GM18498 (cell line): Measurements from ENCODE around the gene CDYL2.

Source experiments
- ATAC-seq: cut with Tn5 transposase; IDR thresholded peaks from one replicate; pipeline ENCODE4 v1.9.1; 2021; ENCODE audit warnings: mild to moderate bottlenecking, moderate library complexity; ENCODE audit not compliant: unreplicated experiment

The CDYL2 gene

DNA sequence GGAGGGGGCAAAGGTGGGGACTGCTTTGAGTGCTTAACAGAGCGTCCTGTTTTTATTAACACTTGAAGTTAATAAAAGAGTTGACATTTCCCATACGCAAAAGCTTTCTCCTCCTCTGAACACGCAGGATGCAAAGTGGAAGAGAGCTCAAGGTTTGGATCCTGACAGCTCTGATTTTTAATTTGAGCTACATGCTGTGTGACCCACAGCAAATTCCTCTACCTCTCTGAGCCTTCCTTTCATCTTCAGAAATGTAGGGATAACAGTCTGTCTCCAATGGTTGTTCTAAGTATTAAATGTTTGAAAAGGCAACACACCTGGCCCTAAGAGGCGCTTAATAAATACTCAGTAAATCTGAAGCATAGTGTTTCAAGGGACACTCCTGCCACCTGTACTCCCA, 93.0 kb downstream of the CDYL2 start:
- no peak for ATAC-seq

DNA sequence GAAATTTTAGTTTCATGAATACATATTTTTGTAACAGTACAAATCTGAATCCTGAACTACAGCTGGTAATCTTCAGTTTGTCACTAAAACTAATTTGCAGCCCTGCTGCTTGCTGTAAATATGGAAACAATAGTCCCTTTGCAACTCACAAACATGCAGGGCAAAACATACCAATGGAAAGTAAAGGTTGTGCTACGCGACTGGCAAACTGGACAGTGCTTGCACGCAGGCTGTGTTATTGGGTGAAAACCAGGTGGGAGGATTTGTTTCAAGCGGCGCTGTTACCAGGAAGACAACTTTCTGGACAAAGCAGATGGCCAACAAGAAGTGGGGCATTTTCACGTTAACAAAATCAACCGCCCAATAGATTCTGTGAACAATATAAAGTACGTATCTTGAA, 93.5 kb downstream of the CDYL2 start:
- ATAC-seq: no peak

DNA sequence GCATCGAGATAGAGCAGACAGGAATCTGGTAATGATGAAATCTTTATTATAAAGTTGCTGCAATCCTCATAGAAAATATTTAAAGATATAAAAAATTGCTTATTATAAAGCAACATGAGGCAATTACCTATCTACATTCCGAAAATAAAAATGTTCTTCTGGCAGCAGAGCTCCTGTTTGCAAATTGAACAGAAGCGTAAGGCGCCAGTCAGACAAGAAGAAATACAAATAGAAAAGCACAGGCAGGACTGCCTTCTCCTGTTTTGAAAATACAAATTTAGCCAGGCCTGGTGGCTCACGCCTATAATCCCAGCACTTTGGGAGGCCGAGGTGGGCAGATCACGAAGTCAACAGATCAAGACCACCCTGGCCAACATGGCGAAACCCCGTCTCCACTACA, 95.6 kb downstream of the CDYL2 start:
- no peak for ATAC-seq

DNA sequence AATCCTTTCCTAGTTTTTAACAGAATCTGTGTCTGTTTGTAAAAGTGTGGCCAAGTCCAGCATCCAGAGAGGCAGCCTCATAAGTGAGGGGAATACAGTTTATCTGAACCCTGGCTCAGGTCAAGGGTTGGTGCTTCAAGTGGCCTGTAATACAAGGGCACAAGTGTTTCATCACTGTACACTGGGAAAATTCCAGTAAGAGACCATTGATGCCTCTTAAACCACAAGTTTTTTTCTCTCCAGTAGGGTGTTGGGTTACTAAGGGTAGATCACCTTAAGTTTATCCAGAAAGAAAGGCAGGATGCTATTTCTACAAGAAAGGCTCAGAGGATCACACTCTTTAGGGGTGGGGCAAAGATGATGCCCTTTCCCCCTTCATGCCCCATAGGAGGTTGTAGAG, 96.7 kb downstream of the CDYL2 start:
- no peak for ATAC-seq

DNA sequence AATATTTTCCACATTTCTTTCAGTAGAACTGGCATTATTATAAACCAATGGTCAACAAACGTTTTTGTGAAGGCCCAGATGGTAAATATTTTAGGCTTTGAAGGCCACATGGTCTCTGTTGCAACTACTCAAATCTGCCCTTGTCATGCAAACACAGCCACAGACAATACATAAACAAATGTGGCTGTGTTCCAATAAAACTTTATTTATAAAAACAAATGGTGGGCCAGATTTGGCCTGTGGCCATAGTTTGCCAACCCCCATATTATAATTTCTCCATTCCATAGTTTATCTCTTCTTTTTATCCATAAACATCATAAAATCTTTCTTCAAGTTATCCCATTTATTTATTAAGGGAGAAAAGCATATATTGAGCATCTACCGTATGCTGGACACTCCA, 98.8 kb downstream of the CDYL2 start:
- ATAC-seq: no peak

DNA sequence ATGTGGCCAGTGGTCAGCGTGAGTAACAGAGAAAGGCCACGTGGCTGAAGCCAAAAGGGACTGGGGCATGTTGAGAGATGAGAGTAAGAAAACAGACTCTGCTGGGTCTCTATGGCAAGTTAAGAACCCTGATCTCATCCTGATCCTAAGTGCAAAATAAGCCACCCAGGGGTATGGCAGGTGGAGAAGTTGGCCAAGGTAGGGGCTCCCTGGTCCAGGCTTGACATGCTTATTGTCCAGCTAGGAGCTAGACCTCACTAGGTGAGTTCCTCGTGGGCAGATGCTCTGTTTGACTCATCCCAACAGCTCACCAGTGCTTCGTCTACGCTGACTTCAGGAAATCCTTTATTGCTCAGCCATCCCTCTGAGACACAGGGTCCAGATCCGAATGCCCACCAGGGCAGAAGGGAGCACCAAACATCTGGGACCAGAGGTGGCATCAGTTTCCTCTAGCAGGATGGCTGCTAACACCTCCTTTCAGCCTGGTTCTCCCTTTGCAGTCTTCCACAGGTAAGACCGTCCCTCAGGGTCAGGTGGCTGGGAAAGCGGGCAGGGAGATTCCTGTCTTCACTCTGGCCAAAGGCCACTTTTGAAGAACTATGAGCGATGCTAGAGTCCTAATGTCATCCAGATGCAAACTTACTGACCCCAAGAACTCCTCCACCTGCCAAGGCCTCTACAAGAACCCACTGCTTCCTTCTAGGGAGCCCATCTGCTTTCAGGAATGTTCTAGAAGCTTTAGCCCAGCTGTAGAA, 99.5 kb downstream of the CDYL2 start:
- no peak for ATAC-seq

DNA sequence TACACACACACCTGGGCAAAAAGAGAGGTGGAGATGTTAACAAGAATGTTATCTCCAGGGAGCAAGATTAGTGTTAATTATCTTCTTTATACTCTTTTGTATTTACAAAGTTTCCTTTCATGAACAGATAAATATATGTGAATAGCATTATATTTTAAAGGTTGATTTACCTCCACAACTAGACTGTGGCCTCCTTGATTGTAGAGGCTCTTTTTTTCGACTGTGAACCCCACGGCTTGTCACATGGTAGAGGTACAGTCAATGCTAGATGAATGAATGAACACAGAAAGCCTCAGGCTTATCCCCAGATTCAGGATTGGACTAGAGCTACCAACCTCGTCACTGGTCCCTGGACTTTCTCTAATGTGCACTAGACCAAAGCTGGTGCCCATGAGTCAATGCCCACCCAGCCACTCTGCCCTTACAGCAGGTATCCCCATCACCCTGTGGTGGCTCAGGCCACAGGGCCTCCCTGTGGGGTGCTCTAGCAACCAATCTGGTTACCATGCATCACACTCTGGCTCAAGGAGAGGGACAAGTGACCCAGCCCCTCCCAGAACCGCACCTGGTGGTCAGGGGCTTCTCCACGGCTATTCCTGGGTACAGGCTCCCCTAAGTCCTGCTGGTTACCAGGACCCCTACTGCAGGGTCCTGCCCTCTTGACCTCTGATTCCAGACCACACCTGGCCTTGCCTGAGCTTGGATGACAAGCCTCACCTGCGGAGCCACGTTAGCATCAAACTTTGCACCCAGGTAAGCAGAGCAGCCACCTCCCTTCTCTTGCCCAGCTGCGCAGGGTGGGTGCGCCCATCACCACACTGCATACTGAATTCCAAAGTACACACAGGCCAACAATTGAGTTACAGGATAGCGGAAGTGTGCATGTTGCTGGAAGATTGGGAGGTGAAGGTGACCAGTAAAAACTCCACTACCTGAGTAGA, 101.0 kb downstream of the CDYL2 start:
- ATAC-seq: no peak

DNA sequence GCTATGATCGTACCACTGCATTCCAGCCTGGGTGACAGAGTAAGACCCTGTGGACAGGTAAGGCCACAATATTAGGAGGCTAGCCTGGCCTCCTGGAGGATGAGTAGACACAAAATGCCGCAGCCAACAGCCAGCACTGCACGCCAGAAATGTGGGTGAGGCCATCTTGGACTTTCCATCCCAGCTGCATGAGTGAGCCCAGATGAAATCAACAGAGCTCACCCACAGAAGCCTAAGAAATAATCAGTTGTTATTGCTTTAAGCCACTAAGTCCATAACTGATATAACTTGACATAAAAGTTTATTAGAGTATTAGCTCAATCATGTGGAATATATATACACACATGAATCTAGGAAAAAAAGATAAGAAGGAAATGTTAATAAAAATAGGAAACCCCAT, 101.7 kb downstream of the CDYL2 start:
- no peak for ATAC-seq

DNA sequence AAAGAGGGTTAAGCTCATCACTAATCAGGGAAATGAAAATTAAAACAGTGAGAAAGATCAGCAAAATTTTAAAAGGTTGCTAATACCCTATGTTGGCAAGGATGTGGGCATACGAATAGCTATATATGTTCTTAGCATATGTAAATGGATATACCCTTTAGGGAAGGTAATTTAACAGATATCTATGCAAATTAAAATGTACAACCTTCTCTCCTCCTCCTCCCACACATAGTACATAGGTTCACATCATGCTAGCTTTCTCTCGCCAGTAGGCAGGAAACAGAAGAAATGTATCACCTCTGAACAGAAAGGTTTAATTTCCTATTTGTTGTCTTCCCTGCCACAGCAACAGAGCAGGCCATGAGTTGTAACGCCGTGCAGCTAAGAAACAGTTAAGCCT, 103.8 kb downstream of the CDYL2 start:
- no peak for ATAC-seq

DNA sequence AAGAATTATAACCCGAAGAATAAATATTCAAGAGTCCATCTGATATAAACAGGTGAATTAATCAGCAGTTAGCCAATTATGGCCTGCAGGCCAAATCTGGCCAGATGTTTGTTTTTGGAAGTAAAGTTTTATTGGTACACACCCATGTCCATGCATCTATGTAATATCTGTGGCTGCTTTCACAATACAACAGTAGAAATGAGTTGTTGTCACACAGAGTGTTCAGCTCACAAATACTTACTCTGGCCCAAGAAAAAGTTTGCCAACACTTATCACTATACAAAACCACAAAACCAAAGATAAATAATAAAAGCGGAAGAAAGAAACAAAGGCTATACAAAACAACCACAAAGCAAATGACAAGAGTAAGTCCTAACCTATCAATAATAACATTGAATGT, 109.4 kb downstream of the CDYL2 start:
- ATAC-seq: no peak

DNA sequence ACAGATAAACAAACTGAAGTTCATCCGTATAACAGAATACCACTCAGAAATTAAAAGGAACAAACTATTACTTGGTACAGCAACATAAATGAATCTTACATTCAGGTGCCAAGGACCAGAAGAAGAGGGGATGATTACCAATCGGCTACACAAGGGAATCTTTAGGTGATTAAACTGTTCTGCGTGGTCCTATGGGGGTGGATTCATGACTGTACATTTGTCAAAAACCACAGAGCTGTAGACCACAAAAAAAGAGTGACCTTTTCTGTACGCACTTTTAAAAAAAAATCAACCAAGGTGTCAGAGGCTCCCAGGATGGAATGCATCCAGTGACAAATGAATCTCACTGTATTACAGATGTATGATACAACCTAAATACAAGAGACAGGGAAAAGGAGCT, 110.8 kb downstream of the CDYL2 start:
- no peak for ATAC-seq

DNA sequence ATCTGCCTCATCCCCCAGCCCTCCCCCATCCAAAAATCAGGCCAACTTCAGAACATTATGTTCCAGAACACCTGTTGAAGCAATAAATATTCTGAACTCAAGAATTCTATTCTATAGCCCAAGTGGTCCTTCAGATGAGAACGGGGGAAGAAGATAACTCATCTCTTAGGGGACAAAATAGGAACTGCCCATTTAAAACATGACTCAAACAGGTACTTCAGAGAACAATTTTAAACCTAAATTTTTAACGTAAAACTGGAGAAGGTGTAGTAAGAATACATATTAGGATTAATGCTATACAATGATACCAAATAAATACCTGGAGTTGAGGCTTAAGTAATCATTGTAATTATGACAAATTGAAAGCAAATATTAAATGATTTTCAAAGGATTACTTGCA, 112.1 kb downstream of the CDYL2 start:
- no peak for ATAC-seq

DNA sequence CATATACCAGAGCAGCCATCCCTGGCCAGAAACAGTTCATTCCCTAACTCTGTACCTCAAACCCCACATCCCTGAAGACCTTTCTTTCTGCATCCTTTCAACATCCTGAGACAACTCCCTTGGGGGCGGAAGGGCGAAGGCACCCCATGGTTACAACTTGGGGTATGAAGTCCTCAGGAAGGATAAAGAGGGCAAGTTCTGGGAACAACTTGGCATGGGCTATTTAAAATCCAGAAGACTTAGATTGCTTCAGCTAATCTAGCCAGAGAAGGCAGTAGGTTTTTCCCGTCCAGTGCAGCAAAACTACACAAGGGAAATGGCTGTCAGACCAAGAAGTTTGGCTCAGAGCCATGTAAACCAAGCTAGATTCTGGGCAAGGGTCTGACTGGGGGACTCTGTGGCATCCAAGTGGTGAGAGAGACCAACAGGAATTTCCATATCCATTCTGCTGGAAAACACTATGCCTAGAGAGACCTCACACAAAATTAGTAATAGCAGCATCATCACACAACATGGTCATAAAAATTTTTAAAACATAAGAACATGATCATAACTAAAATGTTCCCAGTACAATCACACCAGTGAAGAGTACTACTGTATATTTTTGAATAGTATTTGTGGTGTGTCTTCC, 113.2 kb downstream of the CDYL2 start:
- no peak for ATAC-seq

DNA sequence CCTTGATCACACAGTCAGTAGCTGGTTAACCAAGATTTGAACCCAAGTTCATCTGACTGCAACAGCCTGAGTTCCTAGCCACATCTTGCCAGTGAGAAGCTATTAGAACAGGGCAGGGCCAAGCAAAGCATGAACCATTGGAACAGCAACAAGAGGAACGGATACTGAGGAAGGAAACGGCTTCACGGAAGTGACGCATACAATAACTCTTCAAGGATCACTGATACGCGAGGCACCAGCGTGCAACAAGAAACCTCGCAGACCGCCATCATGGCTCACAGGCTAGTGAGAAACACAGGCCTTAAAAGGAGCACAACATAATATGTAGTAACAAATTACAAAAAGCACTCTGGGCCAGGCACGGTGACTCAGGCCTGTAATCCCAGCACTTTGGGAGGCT, 114.9 kb downstream of the CDYL2 start:
- ATAC-seq: no peak

DNA sequence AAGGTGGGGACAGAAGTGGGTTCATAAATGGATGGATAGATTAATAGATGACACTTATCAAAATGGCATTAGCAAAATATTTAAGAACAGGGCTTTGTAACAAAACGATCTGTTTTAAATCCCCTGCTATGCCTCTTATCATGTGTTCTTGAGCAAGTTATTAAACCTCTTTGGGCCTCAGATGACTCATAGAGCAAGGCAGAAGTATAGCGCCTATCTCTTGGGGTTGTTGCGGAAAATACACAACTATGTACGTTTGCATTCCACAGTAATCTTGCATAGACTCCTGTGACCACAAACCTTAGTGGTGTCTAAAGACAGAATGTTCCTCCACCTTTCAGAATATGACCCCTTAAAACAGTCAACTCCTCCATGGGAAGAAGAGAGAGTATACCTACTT, 116.8 kb downstream of the CDYL2 start:
- ATAC-seq: no peak

DNA sequence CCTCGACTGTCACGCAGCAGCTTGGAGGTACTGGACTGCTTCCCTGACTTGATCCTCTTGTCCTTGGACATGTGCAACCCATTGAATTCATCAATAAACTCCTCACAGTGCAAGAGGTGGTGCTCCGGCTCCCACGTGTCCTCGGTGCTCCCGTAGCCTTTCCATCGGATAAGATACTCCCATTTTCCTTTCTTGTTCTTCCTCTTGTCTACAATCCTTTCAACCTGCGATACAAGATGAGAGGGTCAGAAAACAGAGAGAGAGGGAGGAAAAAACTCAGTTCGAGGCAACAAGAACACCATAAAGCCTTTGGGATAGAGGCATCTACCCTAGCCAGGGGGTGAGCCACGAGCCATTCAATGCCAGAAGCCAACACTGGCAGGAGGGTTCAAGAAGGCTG, 119.5 kb downstream of the CDYL2 start:
- ATAC-seq: no peak

DNA sequence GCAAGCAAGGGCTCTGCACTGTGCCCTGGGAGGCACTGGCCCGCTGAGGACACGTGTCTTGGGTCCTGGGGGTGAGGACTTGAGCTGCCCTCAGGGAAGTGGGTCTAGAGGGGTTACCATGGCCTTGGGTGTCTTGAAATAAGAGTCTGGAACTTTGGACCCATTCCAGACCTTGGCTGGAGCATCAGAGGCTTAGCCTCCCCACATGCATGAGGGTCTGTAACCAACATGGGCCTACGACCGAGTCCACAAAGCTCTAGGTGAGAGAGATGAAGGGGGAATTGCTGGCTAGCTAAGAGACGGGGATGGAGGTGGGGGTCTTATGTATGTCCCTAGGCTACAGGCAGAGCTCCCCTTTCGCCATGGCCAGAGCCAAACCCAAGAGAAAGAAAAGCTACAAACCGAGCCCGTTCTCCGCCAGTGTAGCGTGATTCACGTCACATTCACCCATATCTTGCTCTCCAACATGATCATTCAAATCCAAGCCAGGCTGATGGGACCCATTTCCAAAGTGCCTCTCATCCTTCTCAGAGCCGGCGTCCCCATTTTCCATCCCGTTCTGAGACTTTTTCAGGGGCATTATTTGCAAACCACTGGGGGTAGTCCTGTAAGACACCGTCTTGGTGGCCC, 120.1 kb downstream of the CDYL2 start:
- ATAC-seq: no peak

DNA sequence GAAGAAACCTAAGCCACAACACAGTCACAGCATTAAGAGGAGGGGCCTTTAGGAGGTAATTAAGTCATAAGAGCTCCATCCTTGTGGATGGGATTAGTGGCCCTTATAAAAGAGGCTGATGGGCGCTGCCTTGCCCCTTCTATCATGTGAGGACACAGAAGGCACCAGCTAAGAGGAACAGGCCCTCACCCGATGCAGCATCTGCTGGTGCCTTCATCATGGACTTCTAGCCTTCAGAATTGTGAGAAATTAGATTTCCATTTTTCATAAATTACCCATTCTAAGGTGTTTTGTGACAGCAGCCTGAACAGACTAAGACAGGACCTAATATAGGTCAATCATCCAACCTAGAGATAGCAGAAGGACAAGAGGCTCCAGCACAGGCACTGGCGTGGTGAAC, 120.8 kb downstream of the CDYL2 start:
- no peak for ATAC-seq

DNA sequence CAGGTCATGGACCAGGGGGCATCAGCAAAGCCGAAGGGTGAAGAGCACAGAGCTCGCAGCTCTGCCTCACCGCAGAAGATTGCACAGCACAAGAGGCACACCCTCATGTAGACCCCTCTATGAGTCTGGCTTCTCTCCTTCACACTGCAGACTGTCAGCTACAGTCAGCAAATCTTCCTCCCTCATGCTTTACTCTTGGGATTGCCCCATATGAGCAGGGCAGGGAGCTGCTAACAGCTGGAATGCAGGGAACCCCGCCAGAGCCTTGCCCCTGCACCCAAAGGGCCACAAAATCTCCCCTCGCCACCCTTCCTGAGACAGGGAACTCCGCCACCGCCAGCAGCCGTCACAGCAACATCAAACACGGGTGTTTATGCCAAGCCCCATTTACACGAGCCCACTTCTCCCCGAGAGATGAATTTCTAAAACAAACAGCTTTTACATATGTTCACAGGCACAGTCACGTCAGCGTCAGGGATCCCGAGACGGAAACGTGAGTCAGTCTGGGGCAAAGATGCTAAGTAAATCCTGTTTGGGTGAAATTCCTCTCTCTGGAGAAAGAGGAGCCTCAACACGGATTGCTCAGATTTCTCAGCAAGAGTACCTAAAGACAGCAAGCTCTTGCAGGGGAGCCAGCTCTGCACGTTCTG, 121.9 kb downstream of the CDYL2 start:
- ATAC-seq: no peak

DNA sequence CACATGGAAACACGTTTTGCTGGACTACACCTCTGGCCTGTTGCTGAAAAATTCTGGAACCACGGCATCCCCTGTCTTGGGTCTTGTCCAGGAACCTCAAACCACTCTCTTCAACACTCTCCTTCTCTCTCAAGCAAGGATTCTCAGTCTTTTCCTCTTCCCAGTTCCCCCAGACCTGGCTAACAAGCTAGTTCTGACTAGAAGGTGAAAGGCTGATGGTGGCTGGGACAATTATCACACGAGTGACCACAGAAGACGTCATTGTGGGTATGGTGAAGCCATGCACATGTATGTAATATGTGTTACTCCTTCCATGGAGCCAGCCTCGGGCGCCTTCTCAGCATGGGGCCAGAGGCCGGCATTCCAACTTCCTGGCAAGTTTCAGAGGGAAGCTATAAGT, 123.0 kb downstream of the CDYL2 start:
- ATAC-seq: no peak

DNA sequence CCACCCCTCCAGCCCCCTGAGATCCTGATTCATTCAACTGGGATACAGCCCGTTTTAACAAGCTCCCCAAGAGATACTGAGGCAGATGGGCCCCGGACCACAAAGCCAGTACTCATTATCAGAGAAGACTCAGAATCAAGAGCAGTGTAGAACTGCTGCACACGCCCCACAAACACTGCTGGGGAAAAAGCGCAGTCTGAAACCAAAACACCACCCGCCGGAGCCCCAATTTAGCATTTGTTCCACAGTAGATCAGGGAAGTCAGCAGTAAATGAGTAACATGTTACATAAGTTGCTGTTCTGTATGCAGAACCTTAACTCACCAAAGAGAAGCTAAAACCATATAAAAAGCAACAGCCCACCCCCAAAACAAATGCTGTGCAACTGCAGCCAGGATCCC, 123.6 kb downstream of the CDYL2 start:
- ATAC-seq: no peak
